Measurements from ENCODE around the gene GABRA1. TPM values are rescaled to one million over a fixed set of nuclear protein-coding genes. Genes with fewer than 3 reads are reported as not detected.

The GABRA1 gene
- not detected in 2 replicates for total RNA-seq

DNA sequence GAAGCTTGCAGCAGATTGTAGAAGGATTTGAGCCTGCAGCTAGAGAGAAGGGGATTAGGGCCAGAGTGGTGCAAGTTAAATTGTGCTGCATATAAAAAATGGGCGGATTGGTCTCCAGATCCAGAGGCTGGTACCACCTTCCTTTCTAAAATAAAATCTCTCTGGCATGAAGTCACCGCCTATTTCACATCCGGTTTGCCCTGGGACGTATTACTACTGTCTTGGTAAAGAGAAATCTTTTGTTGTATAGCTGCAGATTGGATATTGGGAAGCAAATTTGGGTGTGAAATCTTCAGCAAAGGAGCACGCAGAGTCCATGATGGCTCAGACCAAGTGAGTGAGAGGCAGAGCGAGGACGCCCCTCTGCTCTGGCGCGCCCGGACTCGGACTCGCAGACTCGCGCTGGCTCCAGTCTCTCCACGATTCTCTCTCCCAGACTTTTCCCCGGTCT lies at the start of gene GABRA1:
Gene GABRA1 (plus strand): TSS at position 180 of the 451 bp plus-strand sequence. CDS start 2,691 bp downstream, outside the sequence.
- intact Hi-C loops (cut with micrococcal nuclease), result loop anchor here (5.0 kb wide), 1 partner anchor 1341 kb away; no protein-coding TSS in a partner anchor

DNA sequence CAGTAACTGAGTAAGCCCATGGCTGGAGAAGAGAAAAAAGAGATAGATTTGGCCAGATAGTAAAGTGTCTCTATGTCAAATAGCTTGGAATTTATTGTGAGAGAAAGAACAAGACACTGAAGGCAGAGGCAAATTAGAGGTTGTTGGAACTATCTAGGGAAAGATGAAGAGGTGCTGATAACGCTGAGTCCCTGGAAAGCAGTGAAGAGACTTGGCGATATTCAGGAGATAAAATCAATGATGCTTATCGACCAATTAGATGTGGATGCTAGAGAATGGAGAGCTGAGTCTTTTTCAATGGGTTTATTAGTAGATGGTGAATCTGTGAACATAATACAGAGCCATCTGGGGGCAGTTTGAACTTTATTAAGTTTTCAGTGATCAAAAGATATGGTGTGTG lies 48.6 kb upstream of the GABRA1 start:
- intact Hi-C loops (cut with micrococcal nuclease), result no loop called here

DNA sequence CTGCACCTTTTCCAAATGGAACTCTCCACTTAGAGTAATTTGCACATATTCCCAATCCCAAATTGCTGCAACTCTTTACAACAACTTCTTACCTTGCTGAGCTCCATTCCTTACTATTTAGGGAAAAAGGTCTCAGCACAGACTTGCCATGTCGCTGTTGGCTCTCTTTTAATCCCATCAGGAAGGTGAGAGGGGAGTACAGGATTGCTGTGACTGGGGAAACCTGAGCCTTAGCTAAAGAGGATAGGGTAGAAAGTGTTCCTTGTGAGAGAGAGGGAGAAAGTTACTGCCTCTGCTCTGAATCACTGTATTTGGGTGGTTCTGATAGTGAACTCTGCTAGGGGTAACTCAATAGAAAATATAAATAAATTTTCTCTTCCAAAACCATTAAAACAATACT lies 43.7 kb upstream of the GABRA1 start:
- intact Hi-C loops (cut with micrococcal nuclease), result no loop called here

DNA sequence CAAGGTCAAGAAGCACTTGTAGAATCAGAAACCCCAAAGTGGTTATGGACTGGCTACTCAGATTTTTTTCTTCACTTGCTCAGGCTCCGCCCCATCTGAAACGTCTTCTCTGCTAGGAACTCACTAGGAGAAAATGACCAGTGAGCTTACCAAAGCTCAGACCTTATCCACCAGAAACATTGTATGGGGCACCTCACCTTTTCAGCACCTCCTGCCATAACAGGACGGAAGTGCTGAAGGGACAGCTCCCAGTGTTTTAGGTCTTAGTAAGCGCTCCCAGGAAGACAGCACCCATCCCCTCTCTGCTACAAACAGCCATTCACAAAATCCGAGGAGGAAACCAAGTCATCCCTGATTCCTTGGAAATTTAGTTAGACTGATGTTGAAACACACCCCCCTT lies 1.2 kb upstream of the GABRA1 start:
- intact Hi-C loops (cut with micrococcal nuclease), result loop anchor here (5.0 kb wide), 1 partner anchor 1339 kb away; no protein-coding TSS in a partner anchor

DNA sequence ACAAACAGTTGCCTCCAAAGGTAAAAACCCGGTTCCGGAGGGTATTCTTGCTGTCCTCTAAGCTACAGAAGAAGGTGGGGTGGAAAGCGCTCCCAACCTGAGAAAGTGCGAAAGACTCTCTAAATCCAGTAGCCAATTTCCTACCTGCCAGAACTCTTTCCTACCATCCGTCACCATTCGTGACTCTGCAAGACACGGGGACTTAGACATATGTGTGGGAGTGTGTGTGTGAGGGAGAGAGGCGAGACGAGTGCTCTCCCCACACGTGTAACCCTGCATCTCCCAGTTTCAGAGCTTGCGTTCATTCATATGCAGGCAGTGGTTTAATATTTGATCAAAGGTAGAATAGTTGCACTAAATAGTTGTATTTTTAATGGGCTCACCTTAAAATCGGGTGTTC lies 473 bp upstream of the GABRA1 start:
- intact Hi-C loops (cut with micrococcal nuclease), result loop anchor here (5.0 kb wide), 1 partner anchor 1340 kb away; no protein-coding TSS in a partner anchor

DNA sequence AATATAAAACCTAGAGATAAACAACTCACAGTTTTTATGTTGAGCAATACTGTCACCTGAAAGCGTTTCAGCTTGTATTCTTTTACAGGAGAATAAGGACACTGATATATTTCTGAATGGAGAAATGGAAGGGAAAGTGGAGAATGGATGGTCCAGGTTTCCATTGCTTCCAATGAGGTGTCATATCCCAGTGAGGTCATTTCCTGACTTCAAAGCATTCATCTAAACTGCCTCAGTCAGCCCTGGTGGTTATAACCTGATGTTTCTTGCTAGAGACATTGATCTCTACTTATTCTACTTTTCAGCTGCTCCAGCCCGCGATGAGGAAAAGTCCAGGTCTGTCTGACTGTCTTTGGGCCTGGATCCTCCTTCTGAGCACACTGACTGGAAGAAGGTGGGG lies 2.6 kb downstream of the GABRA1 start:
- intact Hi-C loops (cut with micrococcal nuclease), result no loop called here

DNA sequence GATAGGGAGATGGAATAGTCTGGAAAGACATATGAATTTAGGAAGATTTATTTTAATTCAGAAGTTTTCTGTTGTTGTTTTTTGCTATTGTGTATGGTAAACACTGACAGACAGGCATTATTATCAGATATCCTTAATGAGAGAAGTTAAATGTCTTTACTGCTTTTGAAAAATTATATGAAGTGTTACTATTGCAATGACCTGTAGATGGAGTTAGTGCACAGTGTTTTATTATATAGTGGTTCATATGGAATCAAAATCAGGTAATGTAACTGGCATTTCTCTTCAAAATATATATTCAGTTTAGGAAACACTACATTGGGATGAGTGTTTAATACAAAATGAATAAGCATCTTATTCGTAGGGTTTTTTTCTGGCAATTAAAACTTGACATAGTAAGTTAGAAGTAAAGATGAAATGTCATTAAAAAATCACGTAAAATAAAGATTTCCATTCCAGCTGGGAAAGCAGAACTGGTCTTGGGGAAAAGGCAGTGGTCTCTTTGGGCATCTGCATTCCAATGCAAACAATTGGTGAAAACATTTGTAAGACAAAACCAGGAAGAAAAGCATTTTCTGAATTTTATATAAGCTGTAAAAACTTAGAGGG lies 3.9 kb downstream of the GABRA1 start:
- intact Hi-C loops (cut with micrococcal nuclease), result no loop called here

DNA sequence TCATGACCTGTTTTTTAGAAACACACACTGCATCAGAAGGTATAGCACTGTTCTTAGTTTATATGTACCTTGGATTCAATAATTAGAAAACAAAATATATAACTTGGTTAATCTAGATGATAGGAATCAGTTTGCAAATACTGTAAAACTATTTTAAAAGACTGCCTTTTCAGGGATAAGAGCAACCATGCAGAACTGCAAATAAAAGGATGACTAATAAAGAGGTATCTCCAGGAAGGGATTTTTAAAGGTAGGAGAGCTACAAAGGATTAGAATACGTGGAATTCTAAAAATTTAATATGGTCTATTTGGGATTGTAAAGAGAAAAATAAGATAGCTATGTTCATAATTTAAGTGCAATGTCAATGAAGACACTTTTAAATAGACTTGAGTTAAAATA lies 9.4 kb downstream of the GABRA1 start:
- intact Hi-C loops (cut with micrococcal nuclease), result no loop called here

DNA sequence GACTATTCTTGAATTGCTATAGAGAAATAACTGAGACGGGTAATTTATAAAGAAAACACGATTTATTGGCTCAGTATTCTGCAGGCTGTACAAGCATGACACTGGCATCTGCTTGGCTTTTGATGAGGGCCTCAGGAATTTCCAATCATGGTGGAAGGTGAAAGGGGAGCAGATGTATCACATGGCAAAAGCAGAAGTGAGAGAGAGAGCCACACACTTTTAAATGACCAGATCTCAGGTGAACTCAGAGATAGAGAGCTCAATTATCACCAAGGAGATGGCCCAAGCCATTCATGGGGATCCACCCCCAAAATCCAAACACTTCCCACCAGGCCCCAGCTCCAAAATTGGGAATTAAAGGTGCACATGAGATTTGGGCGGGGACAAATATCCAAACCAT lies 15.3 kb downstream of the GABRA1 start:
- intact Hi-C loops (cut with micrococcal nuclease), result no loop called here

DNA sequence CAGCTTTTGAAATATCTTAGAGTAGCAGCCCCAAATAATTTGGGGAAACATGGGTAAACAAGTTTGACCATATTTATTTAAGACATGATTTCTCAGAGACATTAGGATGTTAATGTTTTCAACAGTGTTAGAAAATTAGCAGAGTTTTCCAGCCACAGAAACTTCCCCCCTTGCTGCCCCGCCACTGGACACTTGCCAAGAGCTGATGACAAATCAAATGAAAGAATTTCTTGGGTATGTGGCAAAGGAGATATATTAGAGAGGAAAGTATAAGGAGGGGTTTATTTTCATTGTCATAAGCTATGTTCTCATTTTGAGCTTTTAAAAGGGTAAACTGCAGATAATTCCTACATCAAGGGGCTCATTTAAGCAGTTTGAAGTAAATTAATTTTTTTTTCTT lies 15.9 kb downstream of the GABRA1 start:
- intact Hi-C loops (cut with micrococcal nuclease), result no loop called here

DNA sequence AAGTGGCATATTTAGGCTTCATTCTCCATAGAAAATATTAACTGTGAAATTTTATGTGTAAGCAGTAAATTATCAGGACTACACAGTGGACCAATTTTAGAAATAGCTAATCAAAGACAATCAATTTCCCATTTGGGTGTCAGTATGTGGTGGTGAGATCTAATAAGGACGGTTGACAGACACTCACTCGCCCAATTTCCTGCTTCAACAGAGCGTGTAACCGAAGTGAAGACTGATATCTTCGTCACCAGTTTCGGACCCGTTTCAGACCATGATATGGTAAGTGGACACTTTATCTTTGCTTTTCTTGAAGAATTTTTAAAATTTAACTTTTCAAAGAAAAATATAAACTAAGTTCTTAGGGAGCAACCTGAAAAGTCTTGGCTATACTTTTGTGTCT lies 17.6 kb downstream of the GABRA1 start:
- intact Hi-C loops (cut with micrococcal nuclease), result no loop called here

DNA sequence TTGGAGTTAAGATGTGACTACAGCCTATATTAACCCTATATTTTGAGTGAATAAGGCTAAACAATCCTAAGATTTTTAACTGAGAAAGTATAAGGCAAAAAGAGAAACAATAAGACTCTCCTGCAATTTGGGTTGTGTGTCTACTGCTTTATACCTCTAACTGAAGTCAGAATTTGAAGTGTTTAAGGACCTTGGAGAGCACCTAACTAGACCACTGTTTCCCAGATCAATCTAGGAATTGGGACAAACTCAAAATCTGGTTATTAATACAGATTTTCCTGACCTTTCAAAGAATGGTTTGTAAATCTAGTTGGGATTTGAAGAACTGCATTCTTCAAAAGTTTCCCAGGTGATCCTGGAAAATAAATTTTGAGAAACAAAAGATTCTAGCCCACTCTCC lies 42.1 kb downstream of the GABRA1 start:
- intact Hi-C loops (cut with micrococcal nuclease), result no loop called here

DNA sequence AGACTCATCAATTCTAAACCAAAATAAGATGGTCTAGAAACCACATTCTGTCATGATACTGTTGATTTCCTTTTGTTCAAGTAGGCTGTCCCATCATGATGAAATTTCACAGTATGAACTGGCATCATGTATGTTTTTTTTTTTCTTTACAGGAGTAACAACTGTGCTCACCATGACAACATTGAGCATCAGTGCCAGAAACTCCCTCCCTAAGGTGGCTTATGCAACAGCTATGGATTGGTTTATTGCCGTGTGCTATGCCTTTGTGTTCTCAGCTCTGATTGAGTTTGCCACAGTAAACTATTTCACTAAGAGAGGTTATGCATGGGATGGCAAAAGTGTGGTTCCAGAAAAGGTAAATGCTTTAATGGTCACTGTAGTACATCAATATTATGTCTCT lies 47.6 kb downstream of the GABRA1 start:
- intact Hi-C loops (cut with micrococcal nuclease), result no loop called here

DNA sequence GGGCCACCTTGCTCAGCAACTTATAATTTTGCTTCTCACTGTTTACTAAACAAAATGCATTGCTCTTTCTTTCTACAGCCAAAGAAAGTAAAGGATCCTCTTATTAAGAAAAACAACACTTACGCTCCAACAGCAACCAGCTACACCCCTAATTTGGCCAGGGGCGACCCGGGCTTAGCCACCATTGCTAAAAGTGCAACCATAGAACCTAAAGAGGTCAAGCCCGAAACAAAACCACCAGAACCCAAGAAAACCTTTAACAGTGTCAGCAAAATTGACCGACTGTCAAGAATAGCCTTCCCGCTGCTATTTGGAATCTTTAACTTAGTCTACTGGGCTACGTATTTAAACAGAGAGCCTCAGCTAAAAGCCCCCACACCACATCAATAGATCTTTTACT lies 49.1 kb downstream of the GABRA1 start:
- intact Hi-C loops (cut with micrococcal nuclease), result no loop called here

DNA sequence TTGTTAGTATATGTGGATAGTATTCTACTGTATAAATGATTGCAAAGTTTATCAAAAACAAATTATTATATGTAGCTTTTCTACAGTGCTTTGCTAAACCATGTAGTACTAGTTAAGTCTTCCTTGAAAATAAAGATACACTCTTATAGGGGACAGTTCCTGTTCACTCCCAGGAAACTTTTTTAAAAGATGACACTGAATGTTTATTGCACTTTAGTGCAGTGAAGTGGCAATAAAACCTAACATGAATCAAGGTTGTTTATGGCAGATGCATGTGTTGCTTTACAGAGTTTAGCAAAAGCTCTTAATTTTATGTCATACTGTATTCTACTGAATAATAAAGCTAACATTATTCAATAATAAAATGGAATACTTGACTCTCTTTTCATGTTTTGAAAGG lies 51.7 kb downstream of the GABRA1 start:
- intact Hi-C loops (cut with micrococcal nuclease), result no loop called here

DNA sequence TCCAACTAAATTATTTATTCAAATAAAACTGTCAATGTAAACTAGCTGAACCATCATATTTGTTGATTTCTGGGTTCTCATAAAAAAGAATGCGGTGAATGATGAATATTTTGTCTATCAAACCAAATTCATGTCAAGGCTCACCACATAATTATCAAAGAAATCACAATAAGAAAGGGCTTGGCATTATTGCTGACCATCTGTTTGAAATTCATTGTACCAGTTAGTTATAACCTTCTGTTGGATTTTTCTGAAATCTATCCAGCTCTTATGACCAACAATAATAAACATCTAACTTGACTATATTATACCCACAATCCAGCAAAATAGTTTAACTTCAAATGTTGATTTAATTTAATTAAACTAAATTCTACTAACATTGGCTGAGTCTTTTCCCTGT lies 53.1 kb downstream of the GABRA1 start:
- intact Hi-C loops (cut with micrococcal nuclease), result no loop called here

DNA sequence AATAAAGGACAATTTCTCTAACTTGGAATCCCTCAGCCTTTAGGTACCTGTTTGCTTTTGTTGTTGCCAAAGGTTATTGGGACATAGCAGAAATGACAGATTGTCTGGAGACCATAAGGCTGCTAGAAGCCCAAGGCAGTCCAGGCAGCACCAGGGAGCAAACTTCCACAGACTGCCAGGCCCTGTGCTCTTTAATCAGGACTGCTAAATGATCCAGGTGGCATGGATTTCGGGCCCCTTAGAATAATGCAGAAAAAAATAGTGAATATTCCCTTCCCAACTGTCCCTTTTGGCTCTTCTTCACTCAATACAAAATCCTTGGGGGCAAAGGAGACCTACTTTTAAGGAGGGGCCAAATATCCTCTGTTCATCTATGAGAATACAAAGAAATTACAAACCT lies 73.9 kb downstream of the GABRA1 start:
- intact Hi-C loops (cut with micrococcal nuclease), result no loop called here

DNA sequence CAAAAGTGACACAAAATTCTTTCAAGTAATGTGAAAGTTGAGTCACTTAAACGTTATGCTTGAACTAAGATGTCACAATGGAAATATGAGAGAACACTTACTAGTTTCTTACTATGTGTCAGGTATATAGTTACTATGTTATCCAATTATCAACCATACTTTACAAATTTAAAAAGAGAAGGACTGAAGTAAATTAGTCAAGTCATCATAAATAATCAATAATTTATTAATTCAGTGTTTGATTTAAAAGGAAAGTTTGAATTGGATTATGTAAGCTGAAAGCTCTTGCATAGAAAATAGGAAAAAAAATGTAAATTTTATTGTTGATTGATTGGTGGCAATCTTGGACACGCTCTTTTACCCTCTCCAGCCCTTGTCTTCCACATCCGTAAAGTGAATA lies 76.3 kb downstream of the GABRA1 start:
- intact Hi-C loops (cut with micrococcal nuclease), result no loop called here

DNA sequence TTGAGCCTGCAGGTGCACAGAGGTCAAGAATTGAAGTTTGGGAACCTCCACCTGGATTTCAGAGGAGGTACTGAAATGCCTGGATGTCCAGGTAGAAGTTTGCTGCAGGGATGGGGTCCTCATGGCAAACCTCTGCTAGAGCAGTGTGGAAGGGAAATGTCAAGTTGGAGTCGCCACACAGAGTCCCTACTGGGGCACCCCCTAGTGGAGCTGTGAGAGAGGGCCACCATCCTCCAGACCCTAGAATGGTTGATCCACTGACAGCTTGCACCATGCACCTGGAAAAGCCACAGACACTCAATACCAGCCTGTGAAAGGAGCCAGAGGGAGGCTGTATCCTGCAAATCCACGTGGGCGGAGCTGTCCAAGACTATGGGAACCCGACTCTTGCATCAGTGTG lies 78.0 kb downstream of the GABRA1 start:
- intact Hi-C loops (cut with micrococcal nuclease), result no loop called here

DNA sequence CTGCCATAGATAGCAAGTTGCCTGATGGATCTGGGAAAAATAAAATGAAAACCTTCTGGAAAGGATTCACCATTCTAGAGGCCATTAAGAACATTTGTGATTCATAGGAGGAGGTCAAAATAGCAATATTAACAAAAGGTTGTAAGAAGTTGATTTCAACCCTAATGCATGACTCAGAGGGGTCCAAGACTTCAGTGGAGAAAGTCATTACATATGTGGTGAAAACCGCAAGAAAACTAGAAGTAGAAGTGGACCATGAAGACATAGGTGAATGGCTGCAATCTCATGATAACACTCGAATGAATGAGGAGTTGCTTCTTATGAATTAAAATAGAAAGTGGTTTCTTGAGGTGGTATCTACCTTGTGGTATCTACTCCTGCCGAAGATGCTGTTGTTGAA lies 86.6 kb downstream of the GABRA1 start:
- intact Hi-C loops (cut with micrococcal nuclease), result no loop called here

DNA sequence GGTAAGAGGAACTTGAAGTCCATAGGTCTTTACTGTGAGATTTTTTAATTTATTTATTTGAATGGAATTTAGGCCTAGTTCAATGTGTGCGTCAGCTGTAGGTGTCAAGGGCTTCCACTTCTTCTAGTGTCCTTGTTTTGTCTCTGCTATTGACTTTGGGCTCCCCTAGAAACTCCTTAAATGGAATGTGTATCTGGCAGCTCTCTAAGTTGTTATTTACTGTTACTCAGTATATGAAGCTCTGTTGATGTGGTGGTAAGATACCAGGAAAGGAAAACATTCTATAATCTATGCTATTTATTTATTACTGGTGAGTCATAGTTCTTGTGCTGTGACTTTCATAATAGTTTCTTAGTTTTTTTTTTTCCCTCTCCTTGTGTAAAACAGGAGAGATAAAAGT lies 97.1 kb downstream of the GABRA1 start:
- intact Hi-C loops (cut with micrococcal nuclease), result no loop called here

DNA sequence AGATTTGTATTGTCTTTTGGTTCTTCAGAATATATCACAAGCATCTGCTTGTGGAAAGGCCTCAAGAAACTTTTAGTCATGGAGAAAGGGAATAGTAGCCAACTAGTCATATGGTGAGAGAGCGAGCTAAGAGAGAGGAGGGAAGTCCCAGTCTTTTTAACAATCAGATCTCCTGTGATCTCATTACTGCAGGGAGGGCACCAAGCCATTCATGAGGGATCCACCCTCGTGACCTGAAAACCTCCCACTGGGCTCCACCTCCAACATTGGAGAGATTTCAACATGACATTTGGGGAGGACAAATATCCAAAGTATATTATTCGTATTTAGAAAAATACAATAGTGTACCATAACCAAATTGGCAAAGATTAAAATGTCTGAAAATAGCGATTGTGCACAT lies 99.0 kb downstream of the GABRA1 start:
- intact Hi-C loops (cut with micrococcal nuclease), result no loop called here
